Mesothelial cell of epicardium (in vitro differentiated cells): ENCODE measurements around the gene ALG9. TPM values are rescaled to one million over a fixed set of nuclear protein-coding genes. Genes with fewer than 3 reads are reported as not detected.
A peak's percentile ranks its signal among the peaks of the same experiment; 100 is the strongest.
"Not testable (repeated sequence)": the region's sequence is repeated elsewhere in the genome, so short reads cannot be mapped to it uniquely, and the experiment has no call there.

Experiments used
- DNase-seq, 2 experiments: peaks; one replicate each; pipeline ENCODE4 v3.0.0; 2021; ENCODE audit warnings: low spot score in 2 of 2; ENCODE audit not compliant: unreplicated experiment in 2 of 2
- H3K27ac Mint-ChIP-seq: 2 replicates; pipeline ENCODE4 v1.8.0; 2021; ENCODE audit warnings: mixed read lengths
- H3K27me3 Mint-ChIP-seq: 2 replicates; pipeline ENCODE4 v1.8.0; 2021; ENCODE audit warnings: low read depth, mixed read lengths
- H3K36me3 Mint-ChIP-seq: 2 replicates; pipeline ENCODE4 v1.8.0; 2021; ENCODE audit warnings: mixed read lengths
- H3K4me1 Mint-ChIP-seq: 2 replicates; pipeline ENCODE4 v1.8.0; 2021; ENCODE audit warnings: mixed read lengths
- H3K4me3 Mint-ChIP-seq: 2 replicates; pipeline ENCODE4 v1.8.0; 2021; ENCODE audit warnings: mild to moderate bottlenecking, moderate library complexity, mixed read lengths
- H3K9me3 Mint-ChIP-seq: 2 replicates; pipeline ENCODE4 v1.8.0; 2021; ENCODE audit warnings: mixed read lengths
- CTCF ChIP-seq: fragments of 200-600 bp; sonication (generic); IDR thresholded peaks from one replicate; pipeline ENCODE4 v1.5.0; 2021; ENCODE audit warnings: antibody characterized with exemption; ENCODE audit not compliant: unreplicated experiment
- total RNA-seq: library from RNA; stranded (reverse); gene quantifications from 3 replicates; pipeline ENCODE4 v1.2.1, GENCODE V29; 2021

Gene ALG9
- total RNA-seq, 1 donor from 2014 or later: 50.6 TPM

DNA sequence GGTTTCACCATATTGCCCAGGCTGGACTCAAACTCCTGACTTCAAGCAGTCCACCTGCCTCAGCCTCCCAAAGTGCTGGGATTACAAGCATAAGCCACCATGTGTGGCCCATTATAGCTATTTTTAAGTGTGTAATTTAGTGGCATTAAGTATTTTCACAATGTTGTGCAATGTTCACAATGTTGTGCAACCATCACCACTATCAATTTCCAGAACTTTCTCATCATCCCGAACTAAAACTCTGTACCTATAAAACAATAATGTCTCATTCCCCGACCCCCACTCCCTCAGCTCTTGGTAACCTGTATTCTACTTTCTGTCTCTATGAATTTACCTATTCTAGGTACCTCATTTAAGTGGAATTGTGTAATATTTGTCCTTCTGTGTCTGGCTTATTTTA lies 15.5 kb upstream of the ALG9 start:
- H3K4me3 Mint-ChIP-seq: no peak overlapping the region
- no peak overlapping the region for H3K27ac Mint-ChIP-seq
- H3K36me3 Mint-ChIP-seq: peaks cover 10% of the 10 kb centered on the region
- peaks cover 12% of the 10 kb centered on the region for H3K9me3 Mint-ChIP-seq
- H3K27me3 Mint-ChIP-seq: no peaks in the 10 kb centered on the region
- no peak for DNase-seq
- no peaks in the 10 kb centered on the region for H3K4me1 Mint-ChIP-seq
- TF ChIP-seq CTCF: no peak

- DNase-seq: no peak
- peaks cover 7% of the 10 kb centered on the region for H3K9me3 Mint-ChIP-seq
- H3K4me1 Mint-ChIP-seq: no peaks in the 10 kb centered on the region
- H3K36me3 Mint-ChIP-seq: peaks cover 10% of the 10 kb centered on the region
- TF ChIP-seq CTCF: no peak
- H3K4me3 Mint-ChIP-seq: no peak overlapping the region
- H3K27me3 Mint-ChIP-seq: no peaks in the 10 kb centered on the region
- H3K27ac Mint-ChIP-seq: no peak overlapping the region
These were observed 14.7 kb upstream of the ALG9 start for GRCh38 chr11:111886032-111886431.

DNA sequence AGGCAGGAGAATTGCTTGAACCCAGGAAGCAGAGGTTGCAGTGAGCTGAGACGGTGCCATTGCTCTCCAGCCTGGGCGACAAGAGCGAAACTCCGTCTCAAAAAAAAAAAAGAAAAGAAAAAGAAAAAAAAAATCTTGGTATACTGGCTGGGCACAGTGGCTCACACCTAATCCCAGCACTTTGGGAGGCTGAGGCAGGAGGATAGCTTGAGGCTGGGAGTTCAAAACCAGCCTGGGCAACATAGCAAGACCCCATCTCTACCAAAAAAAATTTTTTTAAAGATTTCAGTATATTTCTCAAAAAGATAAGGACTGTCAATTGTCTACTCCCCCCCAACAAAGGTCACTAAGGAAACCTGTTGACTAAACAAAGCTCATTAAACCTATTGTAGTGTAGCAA lies 13.7 kb upstream of the ALG9 start:
- not testable (repeated sequence) for H3K36me3 Mint-ChIP-seq, H3K27ac Mint-ChIP-seq, H3K27me3 Mint-ChIP-seq, H3K4me3 Mint-ChIP-seq, H3K9me3 Mint-ChIP-seq, H3K4me1 Mint-ChIP-seq, DNase-seq

GRCh38 chr11:111882202-111882601 lies 10.8 kb upstream of the ALG9 start:
- no peaks in the 10 kb centered on the region for H3K9me3 Mint-ChIP-seq
- peaks cover 4% of the 10 kb centered on the region for H3K36me3 Mint-ChIP-seq
- H3K4me3 Mint-ChIP-seq: no peak overlapping the region
- TF ChIP-seq CTCF: no peak
- no peak for DNase-seq
- H3K27me3 Mint-ChIP-seq: no peaks in the 10 kb centered on the region
- peaks cover 12% of the 10 kb centered on the region for H3K4me1 Mint-ChIP-seq
- no peak overlapping the region for H3K27ac Mint-ChIP-seq

DNA sequence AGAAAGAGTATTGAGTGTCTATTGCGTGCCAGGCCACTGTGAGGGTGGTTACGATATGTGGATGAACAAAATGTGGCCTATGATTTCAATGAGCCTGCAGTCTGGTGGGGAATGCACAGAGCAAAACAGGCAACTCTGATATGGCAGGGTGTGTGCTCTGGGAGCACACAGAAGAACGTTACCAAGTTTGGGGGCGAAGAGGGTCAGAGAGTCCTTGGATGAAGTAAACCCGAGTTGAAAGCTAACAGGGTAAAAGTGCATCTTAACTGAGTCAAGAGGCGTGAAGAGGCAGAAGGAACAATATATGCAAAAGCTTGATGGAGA lies 8.2 kb upstream of the ALG9 start:
- Mint-ChIP-seq H3K27me3 (no peaks in the 10 kb centered on the region), H3K4me1 (peaks cover 12% of the 10 kb centered on the region), H3K27ac (peak overlapping the region; percentile 100), H3K36me3 (peaks cover 8% of the 10 kb centered on the region), H3K9me3 (no peaks in the 10 kb centered on the region), H3K4me3 (peak overlapping the region; percentile 90)
- DNase-seq: no peak
- no peak for TF ChIP-seq CTCF

GRCh38 chr11:111878849-111879636 lies 7.7 kb upstream of the ALG9 start, which contains the start of the genes CFAP68 and FDXACB1:
TSS of gene CFAP68 (plus strand) at chr11:111879541. CDS start at chr11:111879561, 20 bp downstream.
TSS of gene FDXACB1 (minus strand) at chr11:111879165. CDS start at chr11:111879132, 33 bp downstream.
- TF ChIP-seq CTCF: peak; percentile 96
- Mint-ChIP-seq H3K9me3 (no peaks in the 10 kb centered on the region), H3K4me3 (peak within 1 kb of the TSS; percentile 90), H3K27me3 (no peaks in the 10 kb centered on the region), H3K27ac (peak within 1 kb of the TSS; percentile 100), H3K36me3 (peaks cover 8% of the 10 kb centered on the region), H3K4me1 (peaks cover 12% of the 10 kb centered on the region)
- peak; percentile 94 to 97 for DNase-seq
